Measurements from ENCODE around the gene SFMBT1.

DNA sequence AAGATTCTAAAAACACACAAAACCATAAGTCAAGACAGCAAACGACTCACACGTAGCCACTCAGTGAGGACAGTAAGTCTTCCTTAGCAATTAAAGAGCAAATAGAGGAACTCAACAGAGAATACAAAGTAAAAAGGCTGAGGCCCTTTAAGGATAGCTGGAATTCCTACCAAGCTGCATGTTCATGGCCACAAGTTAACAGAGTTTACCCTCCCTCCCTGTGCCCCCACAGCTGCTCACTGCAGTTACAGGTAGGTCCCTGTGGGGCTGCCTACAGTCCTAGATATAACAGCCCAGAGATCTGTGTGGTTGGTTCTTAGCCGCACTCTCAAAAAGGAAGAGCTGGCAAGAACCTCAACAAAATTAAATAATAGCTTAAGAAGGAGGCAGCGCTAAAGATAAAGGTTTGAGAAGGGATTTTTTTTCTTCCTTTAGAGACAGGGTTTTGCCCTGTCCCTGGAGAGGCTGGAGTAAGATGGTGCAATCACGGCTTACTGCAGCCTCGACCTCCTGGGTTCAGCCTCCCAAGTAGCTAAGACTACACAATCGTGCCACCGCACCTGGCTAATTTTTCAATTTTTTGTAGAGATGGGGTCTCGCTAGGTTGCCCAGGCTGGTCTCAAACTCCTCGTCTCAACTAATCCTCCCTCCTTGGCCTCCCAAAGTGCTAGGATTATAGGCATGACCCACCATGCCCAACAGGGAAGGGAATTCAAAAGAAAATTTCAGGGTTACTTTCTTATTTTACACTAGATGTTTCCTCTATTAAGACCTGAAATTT is 19.3 kb downstream of the SFMBT1 start:
- TF ChIP-seq, protein P1, sequence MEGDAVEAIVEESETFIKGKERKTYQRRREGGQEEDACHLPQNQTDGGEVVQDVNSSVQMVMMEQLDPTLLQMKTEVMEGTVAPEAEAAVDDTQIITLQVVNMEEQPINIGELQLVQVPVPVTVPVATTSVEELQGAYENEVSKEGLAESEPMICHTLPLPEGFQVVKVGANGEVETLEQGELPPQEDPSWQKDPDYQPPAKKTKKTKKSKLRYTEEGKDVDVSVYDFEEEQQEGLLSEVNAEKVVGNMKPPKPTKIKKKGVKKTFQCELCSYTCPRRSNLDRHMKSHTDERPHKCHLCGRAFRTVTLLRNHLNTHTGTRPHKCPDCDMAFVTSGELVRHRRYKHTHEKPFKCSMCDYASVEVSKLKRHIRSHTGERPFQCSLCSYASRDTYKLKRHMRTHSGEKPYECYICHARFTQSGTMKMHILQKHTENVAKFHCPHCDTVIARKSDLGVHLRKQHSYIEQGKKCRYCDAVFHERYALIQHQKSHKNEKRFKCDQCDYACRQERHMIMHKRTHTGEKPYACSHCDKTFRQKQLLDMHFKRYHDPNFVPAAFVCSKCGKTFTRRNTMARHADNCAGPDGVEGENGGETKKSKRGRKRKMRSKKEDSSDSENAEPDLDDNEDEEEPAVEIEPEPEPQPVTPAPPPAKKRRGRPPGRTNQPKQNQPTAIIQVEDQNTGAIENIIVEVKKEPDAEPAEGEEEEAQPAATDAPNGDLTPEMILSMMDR (IDR thresholded peaks at IDR 0.05): no peak
- no peak for TF ChIP-seq POLR2A (IDR thresholded peaks at IDR 0.05)
